RPMI8226 (cell line): Measurements from ENCODE around the gene OTOGL.
A peak's percentile ranks its signal among the peaks of the same experiment; 100 is the strongest.
"Not testable (repeated sequence)": the region's sequence is repeated elsewhere in the genome, so short reads cannot be mapped to it uniquely, and the experiment has no call there.

ENCODE experiments used
- DNase-seq: peaks from one replicate; pipeline ENCODE4 v3.0.0-alpha.2; 2015

The OTOGL gene

GRCh38 chr12:80186727-80187217, 87.4 kb downstream of the OTOGL start:
- peak; percentile 72 for DNase-seq

DNA sequence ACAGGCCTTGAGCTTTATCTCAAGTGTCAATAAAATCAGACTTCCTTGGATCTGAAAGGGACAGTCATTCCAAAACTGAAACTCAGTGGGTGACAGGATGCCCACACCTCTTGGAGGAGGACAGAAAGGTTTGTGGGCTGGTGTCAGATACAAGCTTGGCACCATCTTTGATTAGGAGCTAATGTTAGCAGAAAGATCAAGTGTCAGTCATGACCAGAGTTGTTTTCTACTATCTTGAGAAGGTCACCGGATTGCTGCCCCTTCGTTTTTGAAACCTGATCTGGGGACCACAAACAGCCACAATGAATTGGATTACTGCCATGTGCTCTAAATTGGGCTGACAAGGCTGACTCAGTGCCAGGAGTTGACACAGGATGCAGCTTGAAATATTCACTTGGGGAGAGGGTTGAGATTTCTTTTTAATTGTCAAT, 88.3 kb downstream of the OTOGL start:
- peak; percentile 95 for DNase-seq

DNA sequence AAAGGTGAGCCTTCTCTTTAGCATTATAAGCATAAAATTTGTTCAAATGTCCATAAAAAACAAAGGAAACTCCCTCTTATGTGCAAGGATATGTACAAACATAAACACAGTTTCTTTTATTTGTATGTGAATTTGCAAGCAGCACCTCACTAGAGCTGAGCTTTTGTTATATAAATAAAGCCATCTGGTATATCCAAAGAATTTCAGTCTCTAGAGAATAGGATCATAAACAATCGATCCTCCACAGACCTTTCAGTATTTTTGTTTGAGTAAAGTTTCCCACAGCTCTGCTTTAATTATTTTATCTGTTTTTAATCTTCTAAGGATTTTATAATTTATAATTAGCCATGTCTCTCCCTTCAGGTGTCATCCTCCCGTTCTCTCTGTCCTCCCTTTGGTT, 89.2 kb downstream of the OTOGL start:
- DNase-seq, result no peak

DNA sequence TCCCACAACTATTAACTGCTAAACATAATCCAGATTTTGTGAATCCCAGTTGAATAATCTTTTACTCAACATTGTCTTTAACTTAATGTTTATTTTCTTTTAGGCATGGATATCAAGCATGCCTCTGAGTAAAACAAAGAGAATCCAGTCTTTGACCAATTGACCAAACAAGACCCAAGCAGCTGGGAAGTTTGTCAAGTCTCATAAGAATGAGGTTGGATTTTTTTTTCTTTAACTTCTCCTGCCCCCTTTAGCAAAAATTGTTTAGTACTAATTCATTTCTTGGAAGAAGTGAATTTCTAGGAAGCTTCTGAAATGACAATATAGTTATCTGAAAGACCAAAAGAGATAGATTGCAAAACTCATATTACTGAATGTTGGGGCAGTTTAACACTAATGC, 89.9 kb downstream of the OTOGL start:
- DNase-seq, result no peak

DNA sequence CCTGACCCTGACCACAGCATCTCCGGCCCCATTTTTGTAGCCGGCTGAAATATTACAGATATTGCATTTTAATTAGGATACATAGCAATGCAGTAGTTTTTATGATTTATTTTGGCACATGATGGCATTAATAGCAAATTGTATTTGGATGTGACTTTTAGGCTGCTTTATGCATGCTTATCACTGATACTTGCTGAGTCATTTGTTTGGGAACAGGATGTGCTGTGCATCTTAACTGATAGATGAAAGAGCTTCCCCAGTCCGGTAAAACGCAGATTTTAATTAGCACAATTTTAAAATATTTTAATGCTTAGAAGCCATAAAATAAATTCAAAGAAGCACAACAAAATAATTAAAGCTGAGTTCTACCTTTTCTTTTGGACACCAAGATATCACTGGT, 90.7 kb downstream of the OTOGL start:
- no peak for DNase-seq

DNA sequence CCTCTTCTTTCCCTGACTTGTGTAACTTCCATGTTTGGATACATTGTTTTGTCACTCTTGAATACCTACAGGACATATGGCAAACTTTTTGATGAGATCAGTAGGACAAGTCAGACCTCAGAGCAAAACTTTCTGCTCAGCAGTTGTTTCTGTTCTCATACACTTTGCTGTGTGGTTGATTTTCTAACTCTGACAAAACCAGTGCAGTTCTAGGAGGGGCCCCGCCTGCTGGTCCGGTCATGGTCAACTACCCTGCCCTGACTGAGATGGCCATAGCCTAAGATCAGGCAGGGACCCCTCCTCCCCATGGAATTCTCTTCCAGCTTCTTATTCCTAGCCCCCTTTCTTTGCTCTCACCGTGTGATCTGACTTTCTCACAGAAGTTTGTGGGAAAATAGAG, 92.8 kb downstream of the OTOGL start:
- DNase-seq, result peak; percentile 52

DNA sequence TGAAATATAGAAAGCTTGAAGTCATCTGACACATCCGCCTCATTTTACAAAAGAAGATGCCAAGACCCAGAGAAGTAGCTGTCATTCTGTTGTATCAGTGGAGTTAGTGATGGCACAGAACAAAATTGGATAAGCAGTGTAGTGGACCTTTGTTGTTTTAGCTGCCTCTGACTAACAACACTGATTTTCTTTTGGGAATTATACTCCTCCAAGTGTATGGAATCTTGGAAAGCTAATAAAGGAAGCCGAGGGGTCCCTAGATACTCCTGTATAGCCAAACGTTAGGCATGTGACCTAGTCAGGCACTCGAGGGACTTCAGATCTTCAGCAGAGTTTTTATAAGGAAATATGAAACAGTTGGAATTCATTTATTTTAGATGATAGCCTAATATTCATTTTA, 94.5 kb downstream of the OTOGL start:
- DNase-seq, result no peak

DNA sequence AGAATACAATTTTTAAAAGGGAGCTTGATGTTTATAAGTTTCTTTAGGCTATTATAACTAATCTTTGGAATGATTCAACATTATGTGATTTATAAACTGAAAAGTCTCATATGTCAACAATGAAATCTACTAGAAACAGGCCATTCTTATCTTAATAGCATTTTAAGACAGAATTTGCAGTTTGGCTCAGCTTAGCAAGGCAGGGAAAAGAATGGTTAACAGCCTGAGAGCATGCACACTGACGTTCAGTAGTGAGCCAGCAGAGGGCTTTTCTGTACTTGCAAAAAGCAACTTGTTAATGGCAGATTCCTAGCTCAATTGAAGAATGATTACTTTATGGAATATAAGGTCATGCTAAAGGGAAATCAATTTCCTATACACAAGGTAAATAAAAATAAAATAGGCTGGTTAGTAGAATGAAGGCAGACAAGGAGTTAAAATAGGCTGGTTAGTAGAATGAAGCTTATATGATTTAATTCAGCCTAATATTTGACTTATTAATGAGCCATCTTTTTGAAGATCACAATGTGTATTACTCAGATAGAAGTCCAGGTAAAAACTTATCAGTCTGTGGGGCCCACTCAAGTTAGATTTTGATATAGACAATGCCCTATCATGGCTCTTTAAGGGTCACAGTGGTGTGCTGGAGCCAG, 95.9 kb downstream of the OTOGL start:
- peak; percentile 70 for DNase-seq

DNA sequence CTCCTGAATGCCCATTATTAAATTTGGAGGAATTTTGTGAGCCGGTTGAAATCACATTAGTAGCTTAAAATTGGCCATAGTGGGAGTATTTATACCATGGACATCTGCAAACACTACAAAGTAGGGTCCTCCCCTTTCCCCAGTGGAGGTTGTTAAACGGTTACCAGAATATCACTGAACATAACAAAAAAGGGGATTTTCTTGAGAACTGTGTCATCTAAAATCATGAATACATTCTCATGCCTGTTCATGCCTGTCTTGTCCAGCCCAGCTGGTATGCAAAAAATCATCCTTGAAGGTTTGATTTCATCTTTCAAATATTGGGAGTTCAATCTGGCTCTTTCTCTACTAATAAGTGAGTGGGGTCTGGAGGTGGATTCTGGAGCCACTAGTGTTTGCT, 96.4 kb downstream of the OTOGL start:
- no peak for DNase-seq

GRCh38 chr12:80196419-80196818, 97.1 kb downstream of the OTOGL start:
- DNase-seq, result no peak

DNA sequence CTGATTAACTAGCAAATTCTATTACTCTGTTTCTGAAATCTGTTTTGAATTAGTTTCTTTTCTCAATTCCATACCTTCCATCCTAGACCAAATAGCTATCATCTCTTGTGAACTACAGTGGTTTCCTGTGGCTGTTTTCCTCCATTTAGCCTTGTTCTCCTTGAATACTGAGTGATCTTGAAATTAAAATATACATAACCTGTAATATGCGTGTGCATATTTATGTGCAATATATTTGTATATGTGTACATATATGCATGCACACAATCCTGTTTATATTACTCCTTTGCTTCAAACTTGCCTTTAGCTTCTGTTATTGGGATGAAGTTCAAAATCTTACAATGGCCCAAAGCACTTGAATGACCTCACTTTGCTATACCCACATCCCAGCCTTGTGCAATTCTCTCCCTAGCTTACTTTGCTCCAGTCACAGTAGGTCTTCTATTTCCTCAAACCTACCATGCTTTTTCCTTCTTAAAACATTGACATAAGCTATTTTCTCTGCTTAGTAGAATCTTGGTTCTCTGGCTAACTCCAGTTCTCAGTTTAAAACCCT, 99.5 kb downstream of the OTOGL start:
- no peak for DNase-seq

GRCh38 chr12:80199931-80200330, 100.6 kb downstream of the OTOGL start:
- DNase-seq, result no peak

DNA sequence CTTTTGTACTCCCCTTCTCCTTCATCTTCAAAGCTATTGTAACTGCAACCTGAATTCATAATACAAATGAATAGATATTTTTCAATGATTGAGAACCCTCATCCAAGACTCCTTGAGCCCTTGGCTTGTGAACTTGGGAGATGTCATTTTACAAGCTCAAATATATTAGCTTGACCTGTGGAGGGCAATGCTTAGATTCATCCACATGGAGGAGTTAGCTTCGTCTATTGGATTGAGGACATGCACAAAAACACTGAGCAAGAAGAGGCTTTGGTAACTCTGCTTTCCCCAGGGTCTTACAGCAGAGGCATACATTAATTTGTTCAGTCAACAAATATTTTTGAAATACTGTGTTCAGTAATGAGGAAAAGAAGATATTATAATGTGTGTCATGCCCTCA, 101.1 kb downstream of the OTOGL start:
- no peak for DNase-seq

- no peak for DNase-seq
These were observed 102.6 kb downstream of the OTOGL start for GRCh38 chr12:80201908-80202307.

- DNase-seq, result no peak
These were observed 106.6 kb downstream of the OTOGL start for GRCh38 chr12:80205960-80206359.

- no peak for DNase-seq
These were observed 108.7 kb downstream of the OTOGL start for GRCh38 chr12:80208071-80208470.

DNA sequence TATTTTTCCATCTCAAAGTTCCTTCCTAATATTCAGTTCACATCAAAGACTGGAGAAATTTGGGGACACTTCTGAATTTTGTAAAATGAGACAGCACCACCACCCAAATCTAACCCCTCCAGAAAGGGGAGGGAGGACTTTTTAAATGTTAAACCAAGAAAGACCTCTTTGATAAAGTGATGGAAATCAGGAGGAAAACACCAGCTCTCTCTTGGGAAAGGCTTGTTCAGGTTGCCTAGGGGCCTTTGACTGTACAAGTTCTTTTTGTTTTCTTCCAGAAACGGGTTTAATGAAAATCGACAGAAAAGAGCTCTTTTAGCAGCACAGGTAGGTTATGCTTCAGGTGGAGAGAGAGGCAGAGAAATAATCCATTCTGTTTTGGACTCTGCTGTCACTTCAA, 112.3 kb downstream of the OTOGL start:
- no peak for DNase-seq

DNA sequence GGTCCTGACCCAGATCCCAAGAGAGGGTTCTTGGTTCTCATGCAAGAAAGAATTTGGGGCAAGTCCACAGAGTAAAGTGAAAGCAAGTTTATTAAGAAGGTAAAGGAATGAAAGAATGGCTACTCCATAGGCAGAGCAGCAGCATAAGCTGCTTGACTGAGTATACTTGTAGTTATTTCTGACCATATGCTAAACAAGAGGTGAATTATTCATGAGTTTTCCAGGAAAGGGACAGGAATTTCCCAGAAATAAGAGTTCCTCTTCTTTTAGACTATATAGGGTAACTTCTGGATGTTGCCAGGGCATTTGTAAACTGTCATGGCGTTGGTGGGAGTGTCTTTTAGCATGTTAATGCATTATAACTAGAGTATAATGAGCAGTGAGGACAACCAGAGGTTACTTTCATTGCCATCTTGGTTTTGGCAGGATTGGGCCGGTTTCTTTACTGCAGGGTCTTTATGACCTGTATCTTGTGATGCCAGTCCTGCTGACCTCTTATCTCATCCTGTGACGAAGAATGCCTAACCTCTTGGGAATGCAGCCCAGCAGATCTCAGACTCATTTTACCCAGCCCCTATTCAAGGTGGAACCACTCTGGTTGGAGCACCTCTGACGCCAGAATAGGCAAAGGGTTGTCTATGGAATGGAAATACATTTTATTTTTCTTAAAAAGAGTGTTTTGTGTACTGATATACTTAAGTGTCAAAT, 113.8 kb downstream of the OTOGL start:
- no peak for DNase-seq

- no peak for DNase-seq
These were observed 114.5 kb downstream of the OTOGL start for GRCh38 chr12:80213871-80214270.

DNA sequence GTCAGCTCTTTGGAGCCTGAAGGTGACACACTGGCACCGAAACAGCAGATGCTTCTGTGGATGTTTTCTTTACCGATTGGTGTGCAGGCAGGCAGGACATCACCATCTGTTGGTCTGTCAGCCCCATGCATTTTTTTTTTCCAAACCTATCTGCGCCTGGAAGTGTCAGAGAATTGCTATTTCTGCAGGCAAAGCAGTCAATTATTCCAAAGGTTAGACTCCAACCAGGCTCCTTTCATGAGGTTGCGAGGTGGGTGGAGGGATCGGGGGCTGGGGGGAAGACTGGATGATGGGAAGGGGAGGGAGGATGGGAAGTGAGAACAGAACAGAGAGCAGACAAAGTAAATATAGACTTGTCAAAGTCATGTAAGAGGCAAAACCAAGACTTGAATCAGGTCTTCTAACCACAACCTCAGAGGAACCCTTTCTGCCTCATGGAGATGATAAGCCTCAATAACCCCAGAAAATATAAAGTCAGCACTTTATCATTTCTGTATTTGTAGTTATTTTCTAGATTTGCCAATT, 117.7 kb downstream of the OTOGL start:
- peak; percentile 72 for DNase-seq

GRCh38 chr12:80218925-80219324, 119.6 kb downstream of the OTOGL start:
- not testable (repeated sequence) for DNase-seq

- DNase-seq, result no peak
These were observed 120.0 kb downstream of the OTOGL start for GRCh38 chr12:80219345-80219744.

- DNase-seq, result no peak
These were observed 122.9 kb downstream of the OTOGL start for GRCh38 chr12:80222261-80222660.

DNA sequence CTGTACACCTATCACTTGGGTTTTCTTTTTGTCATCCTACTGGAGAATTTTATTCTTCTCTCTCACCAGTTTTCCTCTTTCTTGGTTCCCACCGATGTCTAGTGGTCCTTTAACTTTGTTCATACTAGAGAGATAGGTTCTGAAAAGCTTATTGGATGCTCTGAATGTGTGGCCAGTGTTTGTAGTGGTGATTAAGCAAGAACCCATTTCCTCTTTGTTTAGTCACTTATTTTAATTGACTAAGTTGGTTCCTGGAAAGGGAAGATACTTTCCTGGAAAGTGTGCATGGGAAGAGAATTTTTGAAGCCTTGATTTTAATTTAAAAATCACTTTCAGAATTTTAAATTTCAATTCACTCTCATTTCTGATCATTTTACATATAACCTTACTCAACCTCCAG, 127.2 kb downstream of the OTOGL start:
- no peak for DNase-seq
